ENCODE data around the gene DFFB. TPM values are rescaled to one million over a fixed set of nuclear protein-coding genes. Genes with fewer than 3 reads are reported as not detected.

Gene DFFB
- total RNA-seq, 4 donors from 2014 or later = 7.4 to 18.3 (median 15.7) TPM; not detected in 1

DNA sequence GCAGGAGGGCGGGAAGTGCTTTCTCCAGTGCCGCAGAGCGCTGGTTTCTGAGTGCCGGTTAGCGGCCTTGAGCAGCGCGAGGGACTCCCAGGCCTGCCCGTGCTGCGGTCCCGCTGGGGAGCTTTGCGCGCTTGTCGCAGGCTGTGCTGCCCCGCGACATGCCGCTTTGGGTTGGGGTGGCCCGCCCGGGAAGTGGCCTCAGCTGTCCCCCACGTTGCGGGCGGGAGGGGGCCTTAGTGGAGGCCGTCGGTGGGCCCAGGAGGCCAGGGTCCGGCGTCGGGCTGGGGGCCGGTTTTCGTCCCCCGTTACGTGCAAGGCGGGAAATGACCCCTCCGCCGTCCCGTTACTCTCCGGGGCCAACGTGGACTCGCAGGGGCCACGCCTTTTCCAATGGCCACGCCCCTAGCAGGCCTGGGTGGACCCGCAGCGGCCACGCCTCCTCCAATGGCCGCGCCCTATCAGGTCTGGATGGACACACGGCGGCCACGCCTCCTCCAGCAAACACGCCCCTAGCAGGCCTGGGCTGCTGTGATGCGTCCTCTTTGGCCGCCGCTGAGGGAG lies 43.8 kb downstream of the DFFB start:
- in situ Hi-C loops (cut with MboI; ENCODE audit: low pct_ligation_motif_present in 1 of 4, low pct_unique_long_range_greater_than_20kb in 1 of 4, low sequenced_read_pairs in 3 of 4) (no loop called here), intact Hi-C loops (cut with DNase I; ENCODE audit: low total_unique reads) (no loop called here)
- no peaks in the 10 kb centered on the region for H3K27me3 ChIP-seq
- peaks cover 0 to 10% of the 10 kb centered on the region in 2 donors for H3K9me3 ChIP-seq
- peak overlapping the region; percentile 89 to 100 (median 98) for H3K27ac ChIP-seq
- 1% methylated on average over 13 of the region's 51 CpGs; no CpG with 5 or more reads in 1 of the 2 donors for WGBS, 2 donors (ENCODE audit: low coverage in 1 of 2)
- DNase-seq = peak; percentile 99
- no peaks in the 10 kb centered on the region for H3K36me3 ChIP-seq
- TF ChIP-seq, protein P1, sequence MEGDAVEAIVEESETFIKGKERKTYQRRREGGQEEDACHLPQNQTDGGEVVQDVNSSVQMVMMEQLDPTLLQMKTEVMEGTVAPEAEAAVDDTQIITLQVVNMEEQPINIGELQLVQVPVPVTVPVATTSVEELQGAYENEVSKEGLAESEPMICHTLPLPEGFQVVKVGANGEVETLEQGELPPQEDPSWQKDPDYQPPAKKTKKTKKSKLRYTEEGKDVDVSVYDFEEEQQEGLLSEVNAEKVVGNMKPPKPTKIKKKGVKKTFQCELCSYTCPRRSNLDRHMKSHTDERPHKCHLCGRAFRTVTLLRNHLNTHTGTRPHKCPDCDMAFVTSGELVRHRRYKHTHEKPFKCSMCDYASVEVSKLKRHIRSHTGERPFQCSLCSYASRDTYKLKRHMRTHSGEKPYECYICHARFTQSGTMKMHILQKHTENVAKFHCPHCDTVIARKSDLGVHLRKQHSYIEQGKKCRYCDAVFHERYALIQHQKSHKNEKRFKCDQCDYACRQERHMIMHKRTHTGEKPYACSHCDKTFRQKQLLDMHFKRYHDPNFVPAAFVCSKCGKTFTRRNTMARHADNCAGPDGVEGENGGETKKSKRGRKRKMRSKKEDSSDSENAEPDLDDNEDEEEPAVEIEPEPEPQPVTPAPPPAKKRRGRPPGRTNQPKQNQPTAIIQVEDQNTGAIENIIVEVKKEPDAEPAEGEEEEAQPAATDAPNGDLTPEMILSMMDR (IDR thresholded peaks at IDR 0.05) = peak in 1 of 5 experiments; percentile 25
- TF ChIP-seq EP300 (IDR thresholded peaks at IDR 0.05; ENCODE audit: low read depth) (no peak), POLR2AphosphoS5 (IDR thresholded peaks at IDR 0.05) (peak; percentile 39 to 76 (median 53)), POLR2A (IDR thresholded peaks at IDR 0.05) (peak; percentile 20)
- peaks cover 7 to 28% (median 21%) of the 10 kb centered on the region in 4 donors for H3K4me1 ChIP-seq
- H3K4me3 ChIP-seq = peak overlapping the region; percentile 80 to 96 (median 87)

DNA sequence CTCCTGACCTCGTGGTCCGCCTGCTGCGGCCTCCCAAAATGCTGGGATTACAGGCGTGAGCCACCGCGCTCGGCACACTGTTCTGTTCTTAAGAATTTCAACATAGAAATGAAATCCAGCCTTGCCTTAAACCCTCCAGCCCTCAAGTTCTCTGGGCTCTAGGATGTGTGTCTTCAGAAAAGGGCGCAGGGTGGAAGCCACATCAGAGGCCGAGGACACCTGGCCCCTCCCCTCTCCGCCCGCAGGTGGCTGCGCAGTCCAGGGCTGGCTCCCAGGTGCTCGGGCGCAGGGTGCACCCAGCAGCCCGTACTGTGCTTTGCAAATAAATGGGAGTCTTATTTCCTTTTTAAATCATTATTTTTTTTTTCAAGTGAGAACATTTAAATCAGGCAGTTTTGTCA lies 44.8 kb downstream of the DFFB start:
- H3K27ac ChIP-seq = no peak overlapping the region
- intact Hi-C loops (cut with DNase I; ENCODE audit: low total_unique reads) = no loop called here
- in situ Hi-C loops (cut with MboI; ENCODE audit: low pct_ligation_motif_present in 1 of 4, low pct_unique_long_range_greater_than_20kb in 1 of 4, low sequenced_read_pairs in 3 of 4) = no loop called here
- H3K27me3 ChIP-seq = no peaks in the 10 kb centered on the region
- TF ChIP-seq EP300 (IDR thresholded peaks at IDR 0.05; ENCODE audit: low read depth) (no peak), POLR2AphosphoS5 (IDR thresholded peaks at IDR 0.05) (no peak), POLR2A (IDR thresholded peaks at IDR 0.05) (no peak)
- TF ChIP-seq, protein P1 (IDR thresholded peaks at IDR 0.05) = no peak
- H3K4me3 ChIP-seq = no peak overlapping the region
- DNase-seq = peak; percentile 22
- no peaks in the 10 kb centered on the region for H3K36me3 ChIP-seq
- H3K9me3 ChIP-seq = peaks cover 0 to 10% of the 10 kb centered on the region in 2 donors
- peaks cover 7 to 28% (median 19%) of the 10 kb centered on the region in 4 donors for H3K4me1 ChIP-seq
- WGBS, 2 donors (ENCODE audit: low coverage in 1 of 2) = 88 to 94% methylated on average over 3 to 15 of the region's 15 CpGs

DNA sequence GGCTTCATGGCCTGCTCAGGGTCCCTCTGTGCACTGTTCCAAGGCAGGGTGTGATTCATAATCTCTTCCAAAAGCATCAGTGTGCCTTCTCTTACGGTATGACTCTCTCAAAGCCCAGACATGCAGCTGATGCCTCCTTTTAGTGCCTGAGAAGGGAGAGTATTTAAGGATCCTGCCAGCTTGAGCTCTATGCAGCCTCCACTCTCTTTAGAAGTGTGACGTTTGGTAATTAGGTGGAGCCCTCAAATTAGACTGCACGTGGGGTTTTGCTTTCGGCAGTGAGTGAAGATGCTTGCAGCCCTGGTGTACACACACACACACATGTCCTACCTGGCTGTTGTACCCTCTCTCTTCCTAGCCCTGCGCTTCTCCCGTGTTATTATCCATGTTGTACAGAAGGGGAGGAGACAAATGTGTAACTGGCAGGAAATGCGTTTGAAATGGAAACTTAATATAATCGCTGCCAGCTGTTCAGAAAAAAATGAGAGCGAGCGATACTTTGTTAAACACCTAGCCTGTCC lies 45.4 kb downstream of the DFFB start:
- no peaks in the 10 kb centered on the region for H3K36me3 ChIP-seq
- H3K27ac ChIP-seq = no peak overlapping the region
- H3K27me3 ChIP-seq = no peaks in the 10 kb centered on the region
- H3K4me1 ChIP-seq = peaks cover 7 to 28% (median 19%) of the 10 kb centered on the region in 4 donors
- peaks cover 0 to 10% of the 10 kb centered on the region in 2 donors for H3K9me3 ChIP-seq
- DNase-seq = no peak
- TF ChIP-seq, protein P1 (IDR thresholded peaks at IDR 0.05) = no peak
- TF ChIP-seq POLR2AphosphoS5 (IDR thresholded peaks at IDR 0.05) = no peak
- TF ChIP-seq EP300 (IDR thresholded peaks at IDR 0.05; ENCODE audit: low read depth) = no peak
- TF ChIP-seq POLR2A (IDR thresholded peaks at IDR 0.05) = no peak
- H3K4me3 ChIP-seq = no peak overlapping the region
- intact Hi-C loops (cut with DNase I; ENCODE audit: low total_unique reads) (no loop called here), in situ Hi-C loops (cut with MboI; ENCODE audit: low pct_ligation_motif_present in 1 of 4, low pct_unique_long_range_greater_than_20kb in 1 of 4, low sequenced_read_pairs in 3 of 4) (no loop called here)
- WGBS, 2 donors (ENCODE audit: low coverage in 1 of 2) = 49 to 65% methylated on average over 10 of the region's 10 CpGs

DNA sequence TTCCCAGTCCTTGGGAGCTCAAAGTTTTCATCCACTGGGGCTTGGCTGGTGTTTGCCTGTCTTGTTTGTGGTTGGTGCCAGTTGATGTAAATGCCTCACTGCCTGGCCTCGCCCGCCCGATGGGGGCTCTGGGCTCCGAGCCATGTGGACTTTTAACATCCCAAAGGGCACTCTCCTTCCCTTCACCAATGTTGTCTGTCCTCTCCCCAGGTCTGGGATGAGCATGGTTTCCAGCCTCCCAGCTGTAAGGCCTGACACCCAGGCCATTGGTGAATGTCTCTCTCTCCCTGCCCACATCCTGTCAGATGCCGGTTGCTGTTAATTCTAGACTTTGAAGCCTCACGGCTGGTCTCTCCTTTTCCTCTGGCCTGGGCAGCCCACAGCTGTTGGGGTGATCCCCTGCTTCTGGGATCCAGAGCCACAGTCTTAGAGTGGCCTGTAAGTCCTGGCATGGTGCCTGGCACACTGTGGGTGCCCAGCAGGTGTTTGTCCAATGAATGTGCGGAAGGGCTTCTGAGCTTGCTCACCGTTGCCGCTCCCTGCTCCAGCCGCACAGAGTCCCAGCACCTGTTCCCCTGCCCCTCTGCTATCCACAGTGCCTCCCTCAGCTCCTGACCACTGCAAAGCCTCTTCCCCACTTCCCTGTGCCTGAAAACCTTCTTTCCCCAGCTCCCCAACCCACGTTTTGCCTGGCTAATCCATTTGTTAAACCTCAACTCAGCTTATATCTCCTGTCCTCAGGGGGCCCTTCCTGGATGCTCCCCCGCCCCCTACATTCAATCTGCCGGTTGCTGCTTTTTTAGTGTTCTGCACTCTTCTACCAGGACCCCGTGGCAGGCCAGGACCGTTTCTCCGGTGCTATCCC lies 46.1 kb downstream of the DFFB start:
- intact Hi-C loops (cut with DNase I; ENCODE audit: low total_unique reads) = no loop called here
- H3K36me3 ChIP-seq = no peaks in the 10 kb centered on the region
- H3K4me3 ChIP-seq = no peak overlapping the region
- in situ Hi-C loops (cut with MboI; ENCODE audit: low pct_ligation_motif_present in 1 of 4, low pct_unique_long_range_greater_than_20kb in 1 of 4, low sequenced_read_pairs in 3 of 4) = no loop called here
- H3K9me3 ChIP-seq = peaks cover 0 to 3% of the 10 kb centered on the region in 2 donors
- H3K4me1 ChIP-seq = peaks cover 7 to 28% (median 19%) of the 10 kb centered on the region in 4 donors
- no peak for TF ChIP-seq POLR2A (IDR thresholded peaks at IDR 0.05)
- no peak for TF ChIP-seq POLR2AphosphoS5 (IDR thresholded peaks at IDR 0.05)
- no peak for TF ChIP-seq EP300 (IDR thresholded peaks at IDR 0.05; ENCODE audit: low read depth)
- TF ChIP-seq, protein P1 (IDR thresholded peaks at IDR 0.05) = no peak
- DNase-seq = peak; percentile 40
- H3K27ac ChIP-seq = peak overlapping the region in 2 of 4 donors; percentile 11
- WGBS, 2 donors (ENCODE audit: low coverage in 1 of 2) = 50 to 55% methylated on average over 5 to 16 of the region's 16 CpGs
- no peaks in the 10 kb centered on the region for H3K27me3 ChIP-seq
